HEK293 (cell line): ENCODE data around the gene DCAF10.
A peak's percentile ranks its signal among the peaks of the same experiment; 100 is the strongest.

Experiments used
- CTCF ChIA-PET: fragments of 350-600 bp; formaldehyde crosslinking; extraction: SDS; loops from one replicate; lab custom pipeline; 2021; ENCODE audit warnings: antibody characterized with exemption; lab: Yijun Ruan, JAX
- POLR2A ChIA-PET: fragments of 300-600 bp; formaldehyde crosslinking; extraction: SDS; loops from one replicate; lab custom pipeline; 2020; ENCODE audit warnings: antibody characterized with exemption, inconsistent platforms; lab: Yijun Ruan, JAX
- H3K27ac ChIP-seq: fragments of 200-500 bp; sonication (Bioruptor generic); 2 replicates; pipeline ENCODE4 v1.5.1; 2014; ENCODE audit warnings: low read depth, low read length, control low read depth, inconsistent platforms; ENCODE audit errors: extremely low read depth
- H3K36me3 ChIP-seq, 2 experiments: fragments of 200-500 bp in 1 of 2; sonication (Bioruptor generic) in 1 of 2; 1 replicate in 1 of 2; 2 replicates in 1 of 2; pipeline ENCODE4 v1.5.1; 2014 to 2017; ENCODE audit warnings: inconsistent platforms in 2 of 2, low read length in 2 of 2; ENCODE audit not compliant: control insufficient read depth in 2 of 2, insufficient read depth in 1 of 2
- H3K4me1 ChIP-seq: fragments of 200-500 bp; sonication (Bioruptor generic); 2 replicates; pipeline ENCODE4 v1.5.1; 2014; ENCODE audit warnings: mild to moderate bottlenecking, low read length, inconsistent platforms; ENCODE audit not compliant: control insufficient read depth, insufficient read depth
- H3K4me3 ChIP-seq: 2 replicates; pipeline ENCODE4 v1.5.1; 2011; ENCODE audit warnings: low read depth, mild to moderate bottlenecking, control low read depth, low read length, moderate library complexity
- H3K9me3 ChIP-seq: fragments of 200-500 bp; sonication (Bioruptor generic); 2 replicates; pipeline ENCODE4 v1.5.1; 2014; ENCODE audit warnings: low read depth, low read length, inconsistent platforms; ENCODE audit not compliant: control insufficient read depth, insufficient read depth
- KLF16 ChIP-seq: fragments of 450-650 bp; formaldehyde crosslinking; IDR thresholded peaks from 2 replicates; pipeline ENCODE4 v1.5.1; 2017; ENCODE audit warnings: missing biosample characterization, missing genetic modification characterization
- KLF7 ChIP-seq: fragments of 450-650 bp; formaldehyde crosslinking; IDR thresholded peaks from 2 replicates; pipeline ENCODE4 v1.5.1; 2016; ENCODE audit warnings: missing biosample characterization, missing genetic modification characterization, borderline replicate concordance
- SCRT1 ChIP-seq: fragments of 450-650 bp; formaldehyde crosslinking; IDR thresholded peaks from 2 replicates; pipeline ENCODE4 v1.5.1; 2016; ENCODE audit warnings: missing biosample characterization, missing genetic modification characterization, borderline replicate concordance
- TRIM28 ChIP-seq: IDR thresholded peaks from 2 replicates; pipeline ENCODE4 v1.6.1; 2011; ENCODE audit warnings: low read length, control low read depth, borderline replicate concordance
- ZBTB8A ChIP-seq: fragments of 450-650 bp; formaldehyde crosslinking; IDR thresholded peaks from 2 replicates; pipeline ENCODE4 v1.5.1; 2016; ENCODE audit warnings: missing biosample characterization, missing genetic modification characterization
- ZNF169 ChIP-seq: fragments of 450-650 bp; formaldehyde crosslinking; IDR thresholded peaks from 2 replicates; pipeline ENCODE4 v1.5.1; 2016; ENCODE audit warnings: missing biosample characterization, missing genetic modification characterization
- ZNF24 ChIP-seq: fragments of 450-650 bp; formaldehyde crosslinking; IDR thresholded peaks from 2 replicates; pipeline ENCODE4 v1.5.1; 2016; ENCODE audit warnings: missing biosample characterization, missing genetic modification characterization
- ZNF335 ChIP-seq: fragments of 450-650 bp; formaldehyde crosslinking; conservative IDR thresholded peaks from 2 replicates; pipeline ENCODE4 v1.5.1; 2016; ENCODE audit warnings: missing biosample characterization, missing genetic modification characterization
- ZNF416 ChIP-seq: fragments of 450-650 bp; formaldehyde crosslinking; IDR thresholded peaks from 2 replicates; pipeline ENCODE4 v1.5.1; 2016; ENCODE audit warnings: missing biosample characterization, missing genetic modification characterization
- ZNF521 ChIP-seq: fragments of 450-650 bp; formaldehyde crosslinking; IDR thresholded peaks from 2 replicates; pipeline ENCODE4 v1.5.1; 2017; ENCODE audit warnings: missing biosample characterization, mild to moderate bottlenecking, missing genetic modification characterization
- ZNF544 ChIP-seq: fragments of 450-650 bp; formaldehyde crosslinking; IDR thresholded peaks from 2 replicates; pipeline ENCODE4 v1.5.0; 2017; ENCODE audit warnings: missing biosample characterization, missing genetic modification characterization
- ZNF658 ChIP-seq: fragments of 450-650 bp; formaldehyde crosslinking; IDR thresholded peaks from 2 replicates; pipeline ENCODE4; 2016; ENCODE audit warnings: missing biosample characterization, missing genetic modification characterization
- ZNF664 ChIP-seq: fragments of 450-650 bp; formaldehyde crosslinking; IDR thresholded peaks from 2 replicates; pipeline ENCODE4 v1.5.1; 2016; ENCODE audit warnings: missing biosample characterization, missing genetic modification characterization
- ZSCAN23 ChIP-seq: fragments of 450-650 bp; formaldehyde crosslinking; IDR thresholded peaks from 2 replicates; pipeline ENCODE4 v1.5.1; 2016; ENCODE audit warnings: missing biosample characterization, missing genetic modification characterization
- ZSCAN30 ChIP-seq: fragments of 450-650 bp; IDR thresholded peaks from 2 replicates; pipeline ENCODE4 v1.5.1; 2018; ENCODE audit warnings: missing biosample characterization, mild to moderate bottlenecking, missing genetic modification characterization, moderate library complexity
- TF ChIP-seq, protein P1 (sequence below): fragments of 450-650 bp; formaldehyde crosslinking; IDR thresholded peaks from 2 replicates; pipeline ENCODE4 v1.5.0; 2017; ENCODE audit warnings: missing biosample characterization, missing genetic modification characterization, borderline replicate concordance
- TF ChIP-seq, protein P2 (sequence below): fragments of 450-650 bp; formaldehyde crosslinking; IDR thresholded peaks from 2 replicates; pipeline ENCODE4 v1.5.1; 2016; ENCODE audit warnings: missing biosample characterization, missing genetic modification characterization, borderline replicate concordance
- TF ChIP-seq, protein P3 (sequence below): fragments of 450-650 bp; formaldehyde crosslinking; optimal IDR thresholded peaks from 2 replicates; pipeline ENCODE3; 2016; ENCODE audit warnings: missing biosample characterization, mild to moderate bottlenecking, missing genetic modification characterization
- TF ChIP-seq, protein P4 (sequence below): fragments of 450-650 bp; formaldehyde crosslinking; IDR thresholded peaks from 2 replicates; pipeline ENCODE4 v1.5.1; 2016; ENCODE audit warnings: missing biosample characterization, missing genetic modification characterization
- TF ChIP-seq, protein P5 (sequence below): fragments of 450-650 bp; formaldehyde crosslinking; IDR thresholded peaks from 2 replicates; pipeline ENCODE4 v1.5.1; 2016; ENCODE audit warnings: missing biosample characterization, missing genetic modification characterization
- TF ChIP-seq, protein P6 (sequence below): fragments of 450-650 bp; formaldehyde crosslinking; IDR thresholded peaks from 2 replicates; pipeline ENCODE4 v1.5.1; 2016; ENCODE audit warnings: missing biosample characterization, missing genetic modification characterization

DCAF10 gene

DNA sequence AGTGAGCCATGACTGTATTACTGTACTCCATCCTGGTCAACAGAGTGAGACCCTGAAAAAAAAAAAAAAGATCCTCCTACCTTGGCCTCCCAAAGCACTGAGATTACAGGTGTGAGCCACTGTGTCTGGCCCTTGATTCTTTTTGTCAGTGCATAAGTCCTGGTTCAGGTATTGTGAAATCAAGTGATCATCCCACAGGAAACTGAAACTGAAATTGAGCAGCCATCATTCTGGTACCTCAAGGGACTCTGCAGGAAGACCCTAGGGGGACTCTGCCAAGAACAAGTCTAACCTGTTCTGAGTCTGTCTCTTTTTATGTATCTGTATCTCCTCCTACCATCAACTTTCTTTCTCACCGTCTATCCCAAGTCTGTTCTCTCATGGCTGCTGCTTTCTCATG lies 1.9 kb upstream of the DCAF10 start (continued):
- TF ChIP-seq, protein P1, sequence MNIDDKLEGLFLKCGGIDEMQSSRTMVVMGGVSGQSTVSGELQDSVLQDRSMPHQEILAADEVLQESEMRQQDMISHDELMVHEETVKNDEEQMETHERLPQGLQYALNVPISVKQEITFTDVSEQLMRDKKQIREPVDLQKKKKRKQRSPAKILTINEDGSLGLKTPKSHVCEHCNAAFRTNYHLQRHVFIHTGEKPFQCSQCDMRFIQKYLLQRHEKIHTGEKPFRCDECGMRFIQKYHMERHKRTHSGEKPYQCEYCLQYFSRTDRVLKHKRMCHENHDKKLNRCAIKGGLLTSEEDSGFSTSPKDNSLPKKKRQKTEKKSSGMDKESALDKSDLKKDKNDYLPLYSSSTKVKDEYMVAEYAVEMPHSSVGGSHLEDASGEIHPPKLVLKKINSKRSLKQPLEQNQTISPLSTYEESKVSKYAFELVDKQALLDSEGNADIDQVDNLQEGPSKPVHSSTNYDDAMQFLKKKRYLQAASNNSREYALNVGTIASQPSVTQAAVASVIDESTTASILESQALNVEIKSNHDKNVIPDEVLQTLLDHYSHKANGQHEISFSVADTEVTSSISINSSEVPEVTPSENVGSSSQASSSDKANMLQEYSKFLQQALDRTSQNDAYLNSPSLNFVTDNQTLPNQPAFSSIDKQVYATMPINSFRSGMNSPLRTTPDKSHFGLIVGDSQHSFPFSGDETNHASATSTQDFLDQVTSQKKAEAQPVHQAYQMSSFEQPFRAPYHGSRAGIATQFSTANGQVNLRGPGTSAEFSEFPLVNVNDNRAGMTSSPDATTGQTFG (tag by site-specific recombination): no peak
- TF ChIP-seq ZNF521 (tag by site-specific recombination): no peak

DNA sequence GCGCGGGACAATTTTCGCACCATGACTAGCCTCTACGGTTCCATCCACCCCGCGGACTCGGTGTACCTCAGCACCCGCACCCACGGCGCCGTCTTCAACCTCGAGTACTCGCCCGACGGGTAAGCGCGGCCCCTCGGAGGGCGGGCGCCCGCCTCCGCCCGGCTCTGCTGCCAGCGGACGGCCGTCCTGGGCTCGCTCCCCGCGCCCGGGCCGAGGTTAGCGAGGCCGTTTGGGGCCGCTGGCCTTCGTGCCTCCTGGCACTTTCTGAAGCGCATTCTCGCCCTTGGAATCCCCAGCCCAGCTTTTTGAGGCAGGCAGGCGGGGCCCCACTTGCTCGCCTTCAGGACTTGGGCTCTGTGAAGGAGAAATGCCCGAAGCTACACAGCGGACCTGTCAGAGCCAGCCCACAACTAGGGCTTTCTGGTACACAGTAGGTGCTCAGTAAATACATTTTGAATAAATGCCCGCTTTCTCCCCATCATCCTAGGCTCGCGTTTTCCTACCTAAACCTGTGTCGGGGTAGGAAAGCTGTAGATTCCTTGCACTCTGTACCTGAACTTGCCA lies 772 bp downstream of the DCAF10 start:
- TF ChIP-seq ZNF416 (tag by site-specific recombination) (no peak), ZNF335 (tag by site-specific recombination) (peak; percentile 9; the same call in 1 of the 2 replicates), ZSCAN30 (tag by site-specific recombination) (peak; percentile 29; the same call in 1 of the 2 replicates), ZSCAN23 (no peak), ZNF664 (tag by site-specific recombination) (peak; percentile 29; the same call in 1 of the 2 replicates), ZNF521 (tag by site-specific recombination) (no peak), ZBTB8A (tag by site-specific recombination) (0 out of 2 replicates have a peak, but pooled peaks have one; percentile 3), KLF16 (tag by site-specific recombination) (no peak), SCRT1 (tag by site-specific recombination) (no peak), ZNF544 (no peak)
- TF ChIP-seq, protein P2, sequence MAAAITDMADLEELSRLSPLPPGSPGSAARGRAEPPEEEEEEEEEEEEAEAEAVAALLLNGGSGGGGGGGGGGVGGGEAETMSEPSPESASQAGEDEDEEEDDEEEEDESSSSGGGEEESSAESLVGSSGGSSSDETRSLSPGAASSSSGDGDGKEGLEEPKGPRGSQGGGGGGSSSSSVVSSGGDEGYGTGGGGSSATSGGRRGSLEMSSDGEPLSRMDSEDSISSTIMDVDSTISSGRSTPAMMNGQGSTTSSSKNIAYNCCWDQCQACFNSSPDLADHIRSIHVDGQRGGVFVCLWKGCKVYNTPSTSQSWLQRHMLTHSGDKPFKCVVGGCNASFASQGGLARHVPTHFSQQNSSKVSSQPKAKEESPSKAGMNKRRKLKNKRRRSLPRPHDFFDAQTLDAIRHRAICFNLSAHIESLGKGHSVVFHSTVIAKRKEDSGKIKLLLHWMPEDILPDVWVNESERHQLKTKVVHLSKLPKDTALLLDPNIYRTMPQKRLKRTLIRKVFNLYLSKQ (tag by site-specific recombination): no peak
- TF ChIP-seq, protein P3, sequence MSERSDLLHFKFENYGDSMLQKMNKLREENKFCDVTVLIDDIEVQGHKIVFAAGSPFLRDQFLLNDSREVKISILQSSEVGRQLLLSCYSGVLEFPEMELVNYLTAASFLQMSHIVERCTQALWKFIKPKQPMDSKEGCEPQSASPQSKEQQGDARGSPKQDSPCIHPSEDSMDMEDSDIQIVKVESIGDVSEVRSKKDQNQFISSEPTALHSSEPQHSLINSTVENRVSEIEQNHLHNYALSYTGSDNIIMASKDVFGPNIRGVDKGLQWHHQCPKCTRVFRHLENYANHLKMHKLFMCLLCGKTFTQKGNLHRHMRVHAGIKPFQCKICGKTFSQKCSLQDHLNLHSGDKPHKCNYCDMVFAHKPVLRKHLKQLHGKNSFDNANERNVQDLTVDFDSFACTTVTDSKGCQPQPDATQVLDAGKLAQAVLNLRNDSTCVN: peak; percentile 26
- TF ChIP-seq, protein P4, sequence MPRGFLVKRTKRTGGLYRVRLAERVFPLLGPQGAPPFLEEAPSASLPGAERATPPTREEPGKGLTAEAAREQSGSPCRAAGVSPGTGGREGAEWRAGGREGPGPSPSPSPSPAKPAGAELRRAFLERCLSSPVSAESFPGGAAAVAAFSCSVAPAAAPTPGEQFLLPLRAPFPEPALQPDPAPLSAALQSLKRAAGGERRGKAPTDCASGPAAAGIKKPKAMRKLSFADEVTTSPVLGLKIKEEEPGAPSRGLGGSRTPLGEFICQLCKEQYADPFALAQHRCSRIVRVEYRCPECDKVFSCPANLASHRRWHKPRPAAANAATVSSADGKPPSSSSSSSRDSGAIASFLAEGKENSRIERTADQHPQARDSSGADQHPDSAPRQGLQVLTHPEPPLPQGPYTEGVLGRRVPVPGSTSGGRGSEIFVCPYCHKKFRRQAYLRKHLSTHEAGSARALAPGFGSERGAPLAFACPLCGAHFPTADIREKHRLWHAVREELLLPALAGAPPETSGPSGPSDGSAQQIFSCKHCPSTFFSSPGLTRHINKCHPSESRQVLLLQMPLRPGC: no peak
- Histone ChIP-seq H3K4me3 (peak overlapping the region; percentile 55), H3K27ac (peak overlapping the region; percentile 76), H3K36me3 (peaks cover 0 to 4% of the 10 kb centered on the region in 2 experiments; a peak in 1 of 3 replicates), H3K9me3 (no peaks in the 10 kb centered on the region), H3K4me1 (no peaks in the 10 kb centered on the region)
- ChIA-PET CTCF (no interaction called here), POLR2A (interaction anchor here (0.9 to 3.6 kb wide), 8 partner anchors 11 to 819 kb away, joined by 3 to 44 read pairs (median 4); partner anchors contain the start of genes ANKRD18A, EXOSC3 and POLR1E)

DNA sequence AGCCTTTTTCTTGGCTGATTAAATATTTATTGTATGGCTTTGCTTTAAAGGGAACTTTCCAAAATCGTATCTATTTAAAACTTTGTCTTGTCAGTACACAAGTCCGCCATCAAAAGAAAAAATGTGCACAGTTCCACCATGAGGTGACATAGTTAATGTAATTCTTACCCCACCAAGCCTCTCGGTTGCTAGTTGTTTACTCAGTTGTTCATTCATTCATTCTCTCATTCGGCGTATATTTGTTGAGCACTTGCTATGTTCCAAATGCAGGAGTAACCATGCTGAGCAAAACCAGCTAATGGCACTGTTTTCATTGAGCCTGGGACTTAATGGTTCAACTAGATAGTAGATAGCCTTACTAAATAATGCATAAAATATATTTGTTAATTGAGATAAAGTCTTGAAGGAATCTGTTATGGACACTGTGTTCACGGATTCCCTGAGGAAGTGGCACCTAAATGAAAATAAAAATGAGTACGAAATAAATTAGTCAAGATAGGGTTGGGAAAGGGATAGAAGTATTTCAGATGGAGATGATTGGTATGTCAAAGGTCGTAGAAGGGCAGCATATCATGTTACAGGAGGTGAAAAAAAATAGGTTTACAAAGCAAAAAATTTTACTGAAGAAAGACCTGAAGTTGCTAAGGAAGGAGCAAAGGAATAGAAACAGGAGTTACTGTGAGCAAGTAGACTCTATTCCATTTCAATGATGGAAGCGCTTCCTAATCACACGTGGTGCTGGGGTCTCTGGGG lies 1.5 kb downstream of the DCAF10 start:
- POLR2A ChIA-PET: interaction anchor here (2.5 to 3.6 kb wide), 2 partner anchors 10 to 17 kb away, joined by 12 to 44 read pairs; partner anchors contain the start of gene EXOSC3
- H3K27ac ChIP-seq: no peak overlapping the region; the same call in 1 of the 2 replicates
- CTCF ChIA-PET: no interaction called here
- TF ChIP-seq, protein P5, sequence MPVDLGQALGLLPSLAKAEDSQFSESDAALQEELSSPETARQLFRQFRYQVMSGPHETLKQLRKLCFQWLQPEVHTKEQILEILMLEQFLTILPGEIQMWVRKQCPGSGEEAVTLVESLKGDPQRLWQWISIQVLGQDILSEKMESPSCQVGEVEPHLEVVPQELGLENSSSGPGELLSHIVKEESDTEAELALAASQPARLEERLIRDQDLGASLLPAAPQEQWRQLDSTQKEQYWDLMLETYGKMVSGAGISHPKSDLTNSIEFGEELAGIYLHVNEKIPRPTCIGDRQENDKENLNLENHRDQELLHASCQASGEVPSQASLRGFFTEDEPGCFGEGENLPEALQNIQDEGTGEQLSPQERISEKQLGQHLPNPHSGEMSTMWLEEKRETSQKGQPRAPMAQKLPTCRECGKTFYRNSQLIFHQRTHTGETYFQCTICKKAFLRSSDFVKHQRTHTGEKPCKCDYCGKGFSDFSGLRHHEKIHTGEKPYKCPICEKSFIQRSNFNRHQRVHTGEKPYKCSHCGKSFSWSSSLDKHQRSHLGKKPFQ (tag by site-specific recombination): no peak
- TF ChIP-seq ZNF169 (tag by site-specific recombination) (no peak), ZNF658 (tag by site-specific recombination) (no peak), ZNF24 (tag by site-specific recombination) (0 out of 2 replicates have a peak, but pooled peaks have one; percentile 52), ZNF664 (tag by site-specific recombination) (peak; percentile 71), KLF7 (tag by site-specific recombination) (no peak), TRIM28 (0 out of 2 replicates have a peak, but pooled peaks have one; percentile 12)
- TF ChIP-seq, protein P6, sequence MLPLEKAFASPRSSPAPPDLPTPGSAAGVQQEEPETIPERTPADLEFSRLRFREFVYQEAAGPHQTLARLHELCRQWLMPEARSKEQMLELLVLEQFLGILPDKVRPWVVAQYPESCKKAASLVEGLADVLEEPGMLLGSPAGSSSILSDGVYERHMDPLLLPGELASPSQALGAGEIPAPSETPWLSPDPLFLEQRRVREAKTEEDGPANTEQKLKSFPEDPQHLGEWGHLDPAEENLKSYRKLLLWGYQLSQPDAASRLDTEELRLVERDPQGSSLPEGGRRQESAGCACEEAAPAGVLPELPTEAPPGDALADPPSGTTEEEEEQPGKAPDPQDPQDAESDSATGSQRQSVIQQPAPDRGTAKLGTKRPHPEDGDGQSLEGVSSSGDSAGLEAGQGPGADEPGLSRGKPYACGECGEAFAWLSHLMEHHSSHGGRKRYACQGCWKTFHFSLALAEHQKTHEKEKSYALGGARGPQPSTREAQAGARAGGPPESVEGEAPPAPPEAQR: no peak

More for the DNA sequence above, 1.5 kb downstream of the DCAF10 start:
- no peaks in the 10 kb centered on the region for H3K4me1 ChIP-seq
- peak overlapping the region; percentile 55 for H3K4me3 ChIP-seq
- H3K36me3 ChIP-seq: peaks cover 0 to 4% of the 10 kb centered on the region in 2 experiments; a peak in 1 of 3 replicates
- no peaks in the 10 kb centered on the region for H3K9me3 ChIP-seq
